CD4-positive, alpha-beta T cell treated with Interleukin-6 at 100 ng/mL for 8 hours (primary cell): Measurements from ENCODE around the gene VPS45.
A peak's percentile ranks its signal among the peaks of the same experiment; 100 is the strongest.
"Not testable (repeated sequence)": the region's sequence is repeated elsewhere in the genome, so short reads cannot be mapped to it uniquely, and the experiment has no call there.

Experiments
- DNase-seq: peaks from one replicate; pipeline ENCODE4 v3.0.0-alpha.2; 2020; ENCODE audit warnings: mixed read lengths, low spot score

The VPS45 gene

GRCh38 chr1:150127868-150128267 is 60.3 kb downstream of the VPS45 start:
- no peak for DNase-seq

GRCh38 chr1:150132372-150132771 is 64.8 kb downstream of the VPS45 start:
- no peak for DNase-seq

DNA sequence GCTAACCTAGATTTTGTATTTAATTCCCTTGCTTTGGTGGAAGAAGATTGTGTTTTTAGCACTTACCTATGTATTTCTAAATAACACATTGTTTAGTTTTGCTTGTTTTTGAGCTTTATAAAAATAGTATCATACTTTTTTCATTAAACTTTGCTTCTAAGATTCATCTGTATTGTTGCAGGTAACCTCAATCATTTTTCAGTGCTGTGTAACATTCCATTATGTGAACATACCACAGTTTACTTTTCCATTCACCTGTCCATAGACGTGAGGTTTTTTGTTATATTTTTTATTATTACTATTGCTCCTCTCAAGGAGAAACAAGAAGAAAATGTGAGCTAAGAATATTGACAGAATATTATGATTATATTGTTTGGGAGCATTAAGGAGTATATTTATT is 67.0 kb downstream of the VPS45 start:
- DNase-seq = no peak

DNA sequence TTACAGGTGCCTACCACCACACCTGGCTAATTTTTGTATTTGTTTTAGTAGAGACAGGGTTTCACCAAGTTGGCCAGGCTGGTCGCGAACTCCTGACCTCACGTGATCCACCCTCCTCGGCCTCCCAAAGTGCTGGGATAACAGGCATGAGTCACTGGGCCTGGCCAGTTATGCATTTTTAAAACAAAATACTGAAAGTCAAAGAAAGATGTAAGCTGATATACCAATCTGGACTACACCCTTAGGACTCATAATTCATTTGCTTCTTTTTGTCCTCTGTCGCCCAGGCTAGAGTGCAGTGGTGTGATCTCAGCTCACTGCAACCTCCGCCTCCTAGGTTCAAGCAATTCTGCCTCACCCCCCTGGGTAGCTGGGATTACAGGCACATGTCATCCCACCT is 67.8 kb downstream of the VPS45 start:
- DNase-seq = not testable (repeated sequence)

DNA sequence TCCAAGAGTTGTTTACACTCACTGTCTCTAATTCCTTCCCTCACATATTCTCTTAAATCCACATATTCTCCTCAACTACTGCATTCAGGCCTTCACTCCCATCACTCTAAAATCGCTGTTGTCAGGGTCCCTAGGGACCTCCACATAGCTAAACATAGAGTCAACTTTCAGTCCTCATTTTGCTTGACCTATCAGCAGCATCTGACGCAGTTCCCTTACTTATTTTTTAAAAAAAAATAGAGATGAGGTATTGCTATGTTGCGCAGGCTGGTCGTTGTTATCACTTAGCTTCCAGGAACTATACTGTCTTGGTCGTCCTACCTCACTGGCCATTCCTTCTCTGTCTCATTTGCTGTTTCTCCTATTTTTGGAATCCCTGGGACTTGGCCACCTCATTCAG is 70.5 kb downstream of the VPS45 start:
- no peak for DNase-seq

GRCh38 chr1:150141452-150141851 is 73.9 kb downstream of the VPS45 start:
- no peak for DNase-seq

- DNase-seq = no peak
Observed at GRCh38 chr1:150142083-150142482, 74.5 kb downstream of the VPS45 start.

DNA sequence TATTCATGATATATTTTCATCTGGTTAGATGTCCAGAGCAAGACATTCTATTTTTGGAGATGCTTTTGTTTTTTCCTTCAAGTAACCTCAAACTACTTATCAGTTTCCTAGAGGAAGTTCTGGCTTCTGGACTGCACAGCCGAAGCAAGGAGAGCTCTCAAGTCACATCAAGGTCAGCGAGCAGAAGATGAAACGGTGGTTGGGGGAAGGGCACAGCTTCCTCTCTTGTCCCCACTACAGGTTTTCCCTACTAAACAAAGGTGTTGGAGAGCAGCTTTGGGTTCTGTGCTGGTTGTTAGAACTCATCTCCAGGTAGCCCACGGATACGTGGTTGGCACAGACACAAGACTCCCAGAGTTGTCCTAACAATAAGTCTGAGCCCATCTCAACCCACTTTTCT is 77.0 kb downstream of the VPS45 start:
- DNase-seq = no peak

- DNase-seq = not testable (repeated sequence)
Observed at GRCh38 chr1:150146016-150146415, 78.4 kb downstream of the VPS45 start.

- DNase-seq = no peak
Observed at GRCh38 chr1:150146849-150147542, 79.4 kb downstream of the VPS45 start.

- DNase-seq = no peak
Observed at GRCh38 chr1:150148837-150149270, 81.3 kb downstream of the VPS45 start.

- peak; percentile 82 for DNase-seq
Observed at GRCh38 chr1:150149271-150150132, 81.9 kb downstream of the VPS45 start, which contains the start of gene PLEKHO1. Gene PLEKHO1 (plus strand): TSS chr1:150149916. CDS start chr1:150150258, 342 bp downstream.

DNA sequence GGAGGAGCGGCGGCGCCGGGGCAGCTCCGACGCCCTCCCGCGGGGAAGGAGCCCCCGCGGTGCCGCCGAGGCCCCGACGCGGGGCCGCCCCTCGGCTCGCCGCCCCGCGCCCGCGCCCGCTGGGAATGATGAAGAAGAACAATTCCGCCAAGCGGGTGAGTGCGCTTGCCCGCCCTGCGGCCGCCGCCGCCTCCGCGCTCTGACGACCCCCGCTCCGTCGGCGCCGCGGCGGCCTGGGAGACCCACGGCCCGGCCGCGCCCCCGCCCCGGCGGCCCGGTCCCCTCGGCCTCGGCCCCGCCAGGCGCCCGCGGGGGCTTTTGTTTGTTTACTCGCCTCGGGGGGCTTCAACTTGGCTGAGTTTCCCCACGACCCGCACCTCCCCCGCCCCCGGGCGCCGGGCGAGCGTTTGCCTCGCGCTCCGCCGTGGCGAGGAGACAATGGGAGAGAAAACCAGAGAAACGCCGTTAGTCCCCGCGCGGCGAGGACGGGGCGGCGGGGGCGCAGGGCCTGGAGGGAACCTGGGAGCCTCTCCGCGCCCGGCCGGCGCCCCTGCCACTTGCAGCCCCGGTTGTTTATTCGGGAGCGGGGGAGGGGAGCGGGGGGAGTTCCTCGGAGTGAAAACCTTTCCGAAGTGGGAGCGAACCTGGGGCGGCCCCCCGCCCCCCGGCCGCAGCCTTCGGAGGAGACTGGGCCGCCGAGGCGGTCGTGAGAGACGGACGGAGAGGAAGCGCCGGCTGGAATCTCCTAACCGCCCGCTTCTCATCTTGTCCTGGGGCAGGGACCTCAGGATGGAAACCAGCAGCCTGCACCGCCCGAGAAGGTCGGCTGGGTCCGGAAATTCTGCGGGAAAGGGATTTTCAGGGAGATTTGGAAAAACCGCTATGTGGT is 82.8 kb downstream of the VPS45 start:
- DNase-seq = no peak

DNA sequence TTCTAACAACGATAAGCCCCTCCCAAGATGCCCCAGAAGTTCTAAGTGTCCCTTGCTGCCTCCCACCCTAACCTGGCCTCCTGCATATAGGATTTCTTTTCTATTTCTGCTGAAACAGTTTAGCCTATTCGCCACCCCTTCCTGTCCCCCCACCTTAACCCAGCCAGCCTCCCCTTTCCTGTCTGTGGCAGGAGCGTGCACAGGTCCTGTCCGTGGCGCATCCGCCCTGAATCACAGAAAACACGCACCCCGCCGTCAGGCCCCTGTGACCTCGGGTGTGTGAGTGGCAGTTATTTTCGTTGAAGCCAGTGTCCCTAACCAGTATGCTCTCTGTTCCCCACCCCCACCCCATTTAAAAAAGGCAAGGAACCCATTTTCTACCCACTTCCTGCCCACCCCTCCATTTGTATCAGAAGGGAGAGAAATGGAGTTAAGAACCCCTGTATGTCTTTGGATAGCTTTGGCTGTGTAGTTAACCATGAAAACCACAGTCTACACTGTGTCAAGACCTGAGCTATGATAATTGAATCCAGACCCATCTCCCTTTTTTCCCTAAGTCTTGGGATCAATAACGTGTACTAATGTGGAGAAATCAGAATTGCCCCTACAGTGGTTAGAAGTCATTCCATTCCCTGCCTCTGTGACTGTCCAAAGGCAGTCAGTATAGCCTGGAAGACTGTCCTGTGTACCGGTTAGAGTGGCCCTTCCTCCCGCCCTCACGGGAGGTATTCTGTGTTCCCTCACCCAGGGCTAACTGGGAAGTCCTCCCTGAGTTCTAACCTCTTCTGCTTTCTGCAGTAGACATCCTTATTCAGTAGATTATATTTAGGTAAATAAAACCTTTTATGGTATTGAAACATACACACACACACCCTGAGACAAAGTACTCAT is 84.0 kb downstream of the VPS45 start:
- peak; percentile 84 for DNase-seq

- DNase-seq = no peak
Observed at GRCh38 chr1:150152182-150152536, 84.6 kb downstream of the VPS45 start.

DNA sequence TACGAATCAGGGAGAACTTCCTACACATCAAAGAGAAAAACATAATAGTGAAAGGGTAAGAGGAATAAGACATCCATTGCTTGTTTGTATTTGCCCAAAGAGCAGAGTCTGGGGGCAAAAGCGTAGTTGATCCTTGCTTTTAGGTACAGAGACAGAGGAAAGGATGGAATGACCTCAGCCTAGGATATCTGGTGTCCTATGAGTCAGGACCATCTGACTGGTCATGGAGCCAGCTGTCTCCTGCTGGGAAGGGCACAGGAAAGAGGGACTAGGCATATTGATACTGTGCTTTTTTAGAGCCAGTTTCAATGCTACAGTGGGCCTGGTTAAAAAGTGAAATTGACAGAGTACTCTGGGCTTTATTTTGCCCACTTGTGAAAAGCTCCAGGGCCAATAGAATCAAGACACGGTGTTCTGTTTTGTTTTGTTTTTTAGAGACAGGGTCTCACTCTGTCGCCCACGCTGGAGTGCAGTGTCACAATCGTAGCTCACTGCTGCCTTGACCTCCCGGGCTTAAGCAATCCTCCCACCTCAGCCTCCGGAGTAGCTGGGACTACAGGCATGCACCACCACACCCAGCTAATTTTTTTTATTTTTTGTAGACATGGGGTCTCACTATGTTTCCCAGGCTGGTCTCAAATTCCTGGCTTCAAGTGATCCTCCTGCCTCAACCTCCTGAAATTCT is 85.3 kb downstream of the VPS45 start:
- DNase-seq = no peak

DNA sequence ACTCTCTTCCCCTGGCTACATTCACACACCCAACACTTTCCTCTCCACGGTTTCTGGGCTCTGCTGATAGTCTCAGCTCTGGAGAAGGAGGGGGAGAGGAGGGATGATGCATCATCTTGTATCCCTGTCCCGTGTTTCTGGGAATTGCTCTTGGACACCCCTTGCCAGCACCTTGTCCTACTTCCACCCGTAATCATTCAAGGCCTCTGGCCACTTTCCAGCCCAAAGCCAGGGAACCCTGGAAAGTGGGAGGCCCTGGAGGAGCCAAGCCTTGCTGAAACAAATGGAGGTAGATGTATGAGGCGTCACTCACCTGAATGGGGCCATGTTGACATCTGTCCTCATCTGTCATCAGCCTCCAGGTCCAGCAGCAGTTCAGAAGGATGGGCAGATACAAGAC is 86.6 kb downstream of the VPS45 start:
- DNase-seq = no peak

DNA sequence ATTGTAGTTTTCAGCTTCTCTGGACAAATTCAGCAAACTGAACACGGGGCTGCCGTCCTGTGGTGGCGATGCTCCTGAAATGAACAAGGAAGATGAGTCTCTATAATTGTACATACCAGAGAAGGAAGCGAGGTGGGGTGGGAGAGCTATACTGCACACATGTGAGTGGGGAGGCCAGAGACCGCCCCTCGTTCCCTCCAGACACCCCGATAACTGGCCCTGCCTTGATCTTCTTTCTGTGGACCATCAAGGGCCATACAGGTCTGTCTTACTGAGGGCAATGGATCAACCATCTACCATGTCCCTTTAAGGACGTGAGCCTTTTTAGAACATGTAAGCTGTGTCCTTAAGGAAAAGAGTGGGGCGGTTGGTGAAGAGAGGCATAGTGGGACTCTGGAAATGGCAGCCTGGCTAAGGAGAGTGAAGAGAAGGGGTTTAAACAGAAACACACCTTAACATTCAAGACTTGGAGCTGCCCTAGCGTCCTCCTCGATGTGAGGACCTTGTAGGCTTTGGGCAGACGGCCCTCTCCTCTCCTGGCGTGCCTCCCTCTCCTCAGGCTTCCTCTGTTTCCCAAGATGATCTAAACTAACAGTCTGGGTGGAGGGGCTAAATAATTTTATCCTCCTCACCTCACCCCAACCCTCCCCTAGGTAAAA is 88.0 kb downstream of the VPS45 start:
- no peak for DNase-seq

DNA sequence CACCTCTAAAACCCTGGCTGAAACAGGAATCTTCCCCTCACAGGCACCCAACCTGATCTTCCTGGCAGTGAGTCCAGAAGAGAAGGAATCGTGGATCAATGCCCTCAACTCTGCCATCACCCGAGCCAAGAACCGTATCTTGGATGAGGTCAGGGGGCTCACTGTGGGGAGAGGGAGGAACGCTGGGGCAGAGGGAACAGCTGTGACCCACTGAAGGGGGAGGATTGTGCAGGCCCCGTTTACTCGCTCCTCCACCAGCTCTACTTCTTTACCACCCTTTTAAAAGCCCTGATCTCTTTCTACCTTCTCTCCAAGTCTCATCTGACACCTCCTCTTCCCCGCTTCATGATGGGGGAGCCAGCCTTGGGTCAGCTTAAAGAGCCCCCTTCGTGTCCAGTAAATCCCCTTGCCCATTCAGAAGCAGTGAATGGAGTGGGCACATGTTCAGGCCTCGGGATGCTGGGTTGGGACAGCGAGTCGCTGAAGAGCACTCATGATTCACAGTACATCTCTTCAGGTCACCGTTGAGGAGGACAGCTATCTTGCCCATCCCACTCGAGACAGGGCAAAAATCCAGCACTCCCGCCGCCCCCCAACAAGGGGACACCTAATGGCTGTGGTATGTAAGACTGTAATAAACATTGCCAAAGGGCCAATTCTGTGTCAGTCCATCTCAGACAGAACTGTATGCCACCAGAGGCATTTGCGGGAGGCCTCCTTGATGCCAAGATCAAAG is 89.5 kb downstream of the VPS45 start:
- DNase-seq = no peak
